Heart left ventricle (tissue), 13 donors: ENCODE data around the gene PRPF18.

ENCODE experiments used
- CTCF ChIP-seq, 12 donors: fragments of 200-600 bp; sonication (generic) in 4 of 12; IDR thresholded peaks; one replicate each; pipeline versions ENCODE4 v1.5.0 to v1.8.0; 2018 to 2022; ENCODE audit warnings: antibody characterized with exemption in 12 of 12, mild to moderate bottlenecking in 5 of 12
- POLR2A ChIP-seq, 2 donors: fragments of 450-650 bp; IDR thresholded peaks; one replicate each; pipeline ENCODE4 v1.6.1; 2017; ENCODE audit warnings: antibody characterized with exemption in 2 of 2, mild to moderate bottlenecking in 2 of 2, moderate library complexity in 2 of 2
- donor health status: ischemic (EF 13 %, LVEDD 7.1; RV severe dilation, severe dysfunction).
- donor health status: DM: no; HTN: yes; CAD: no.
- donor health status: DM: no; HTN: no; CAD: no.
- donor health status: ischemic (EF 25% LVEDD 6.9; RV normal size, moderate dysfunction).
- donor health status: ischemic (EF 25% LVEDD 5.7; RV mildly dilated, moderate dysfunction).
- donor health status: ischemic (EF 35%, LVEDD 5.7; RV mildly dilated, moderate dysfunction).
- donor health status: nonischemic (EF 11% LVEDD 7.7; RV severe dilation, severe dysfunction).
- donor health status: DM: yes; HTN: yes; CAD: no.
- donor health status: PGD.
- donor health status: ischemic (EF 29% LVEDD 5.4; RV normal size, mild dysfunction).
- donor health status: nonischemic (EF 23%, LVEDD 6.1; RV moderate dilation, normal function).

- TF ChIP-seq CTCF (IDR thresholded peaks at IDR 0.05) = no peak
- TF ChIP-seq POLR2A (IDR thresholded peaks at IDR 0.05) = no peak
These were observed 73.8 kb downstream of the PRPF18 start for GRCh38 chr10:13660551-13660920.
